ENCODE results near the gene ZC3H12C. TPM values are rescaled to one million over a fixed set of nuclear protein-coding genes. Genes with fewer than 3 reads are reported as not detected.
"Not testable (repeated sequence)": the region's sequence is repeated elsewhere in the genome, so short reads cannot be mapped to it uniquely, and the experiment has no call there.

Gene ZC3H12C
- total RNA-seq, 1 donor from 2014 or later, result 14.8 TPM

- Histone ChIP-seq H3K4me1 (no peaks in the 10 kb centered on the region), H3K27ac (no peak overlapping the region), H3K9me3 (no peaks in the 10 kb centered on the region), H3K4me3 (no peak overlapping the region), H3K27me3 (no peaks in the 10 kb centered on the region), H3K36me3 (no peaks in the 10 kb centered on the region)
- intact Hi-C loops (cut with DNase I), result no loop called here
- DNase-seq (no peak), ATAC-seq (no peak)
- no peak for TF ChIP-seq CTCF (IDR thresholded peaks at IDR 0.05)
Measured at GRCh38 chr11:110200836-110201235, 107.6 kb downstream of the ZC3H12C start.

- no peak for DNase-seq
- Histone ChIP-seq H3K4me1 (no peaks in the 10 kb centered on the region), H3K4me3 (no peak overlapping the region), H3K27ac (no peak overlapping the region), H3K9me3 (no peaks in the 10 kb centered on the region), H3K36me3 (no peaks in the 10 kb centered on the region), H3K27me3 (no peaks in the 10 kb centered on the region)
- no peak for ATAC-seq
- TF ChIP-seq CTCF (IDR thresholded peaks at IDR 0.05), result no peak
- intact Hi-C loops (cut with DNase I), result no loop called here
Measured at GRCh38 chr11:110207123-110207522, 113.9 kb downstream of the ZC3H12C start.

DNA sequence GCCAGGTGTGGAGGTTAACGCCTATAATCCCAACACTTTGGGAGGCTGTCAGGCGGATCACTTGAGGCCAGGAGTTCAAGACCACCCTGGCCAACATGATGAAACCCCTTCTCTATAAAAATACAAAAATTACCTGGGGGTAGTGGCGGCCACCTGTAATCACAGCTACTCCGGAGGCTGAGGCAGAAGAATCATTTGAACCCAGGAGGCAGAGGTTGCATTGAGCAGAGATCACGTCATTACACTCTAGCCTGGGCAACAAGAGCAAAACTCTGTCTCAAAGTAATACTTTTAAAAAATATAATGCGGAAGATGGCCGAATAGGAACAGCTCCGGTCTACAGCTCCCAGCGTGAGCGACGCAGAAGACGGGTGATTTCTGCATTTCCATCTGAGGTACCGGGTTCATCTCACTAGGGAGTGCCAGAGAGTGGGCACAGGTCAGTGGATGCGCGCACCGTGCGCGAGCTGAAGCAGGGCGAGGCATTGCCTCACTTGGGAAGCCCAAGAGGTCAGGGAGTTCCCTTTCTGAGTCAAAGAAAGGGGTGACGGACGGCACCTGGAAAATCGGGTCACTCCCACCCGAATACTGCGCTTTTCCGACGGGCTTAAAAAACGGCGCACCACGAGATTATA lies 115.6 kb downstream of the ZC3H12C start:
- H3K4me3 ChIP-seq, result peak overlapping the region; percentile 45
- peak; percentile 82 for DNase-seq

GRCh38 chr11:110209313-110209694 lies 116.1 kb downstream of the ZC3H12C start:
- H3K4me3 ChIP-seq, result peak overlapping the region; percentile 45
- H3K27ac ChIP-seq; DNase-seq; H3K4me1 ChIP-seq; ATAC-seq; H3K27me3 ChIP-seq; H3K36me3 ChIP-seq; H3K9me3 ChIP-seq; intact Hi-C loops (cut with DNase I): not testable (repeated sequence)

More for the DNA sequence above, 115.6 kb downstream of the ZC3H12C start:
- ATAC-seq; H3K27me3 ChIP-seq; H3K4me1 ChIP-seq; H3K27ac ChIP-seq; H3K9me3 ChIP-seq; H3K36me3 ChIP-seq; intact Hi-C loops (cut with DNase I): not testable (repeated sequence)
- TF ChIP-seq CTCF (IDR thresholded peaks at IDR 0.05), result peak; percentile 15

- Histone ChIP-seq H3K36me3 (no peaks in the 10 kb centered on the region), H3K9me3 (no peaks in the 10 kb centered on the region), H3K27me3 (no peaks in the 10 kb centered on the region), H3K4me3 (no peak overlapping the region), H3K4me1 (no peaks in the 10 kb centered on the region), H3K27ac (no peak overlapping the region)
- no peak for TF ChIP-seq CTCF (IDR thresholded peaks at IDR 0.05)
- no peak for DNase-seq
- no peak for ATAC-seq
- intact Hi-C loops (cut with DNase I), result no loop called here
Measured at GRCh38 chr11:110217223-110217877, 124.2 kb downstream of the ZC3H12C start.

DNA sequence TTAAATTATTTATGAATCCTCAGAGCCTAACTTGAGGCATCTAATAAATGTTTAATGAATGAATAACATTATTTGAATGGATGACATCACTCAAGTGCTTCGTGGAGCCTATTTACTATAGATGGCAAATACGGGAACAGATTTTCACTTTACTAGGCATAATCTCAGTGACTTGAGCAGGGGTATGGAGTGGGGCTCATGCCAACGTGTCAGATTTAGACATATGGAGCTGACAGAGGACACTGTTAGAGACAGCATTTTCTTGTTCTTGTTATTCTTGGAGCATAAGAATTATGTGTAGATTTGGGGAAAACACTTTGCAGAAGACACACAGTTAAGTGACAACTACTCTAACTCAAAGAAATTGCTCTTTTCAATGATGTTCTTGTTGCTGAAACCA lies 124.7 kb downstream of the ZC3H12C start:
- TF ChIP-seq CTCF (IDR thresholded peaks at IDR 0.05), result no peak
- ATAC-seq (no peak), DNase-seq (no peak)
- Histone ChIP-seq H3K4me3 (no peak overlapping the region), H3K27ac (no peak overlapping the region), H3K27me3 (no peaks in the 10 kb centered on the region), H3K4me1 (no peaks in the 10 kb centered on the region), H3K9me3 (no peaks in the 10 kb centered on the region), H3K36me3 (no peaks in the 10 kb centered on the region)
- intact Hi-C loops (cut with DNase I), result no loop called here

Data from upper lobe of right lung (tissue), 1 donor.